ENCODE results near the gene C1orf159.

Gene C1orf159

GRCh38 chr1:1157914-1158710, 42.2 kb upstream of the C1orf159 start:
- Histone ChIP-seq H3K4me3 (ENCODE audit: low read depth in 1 of 2, low read length in 2 of 2) (no peak overlapping the region), H2AFZ (ENCODE audit: low read depth, low read length) (no peak overlapping the region), H3K36me3 (ENCODE audit: insufficient read depth, low read length) (no peaks in the 10 kb centered on the region), H3K9ac (ENCODE audit: low read depth, low read length) (no peak overlapping the region), H3K27ac (ENCODE audit: low read length) (no peak overlapping the region), H3K4me1 (ENCODE audit: insufficient read depth, low read length) (no peaks in the 10 kb centered on the region), H3K27me3 (ENCODE audit: insufficient read depth, low read length, poor library complexity) (no peaks in the 10 kb centered on the region), H4K20me1 (ENCODE audit: insufficient read depth, low read length) (no peaks in the 10 kb centered on the region), H3K4me2 (ENCODE audit: insufficient read depth, low read length) (no peak overlapping the region), H3K9me3 (ENCODE audit: insufficient read depth, low read length, severe bottlenecking) (peaks cover 1% of the 10 kb centered on the region), H3K79me2 (ENCODE audit: insufficient read depth, low read length) (no peaks in the 10 kb centered on the region)
- TF ChIP-seq CTCF (IDR thresholded peaks at IDR 0.05; ENCODE audit: borderline replicate concordance, extremely low read depth, low read length, poor library complexity, severe bottlenecking) (no peak), EZH2 (IDR thresholded peaks at IDR 0.05; ENCODE audit: borderline replicate concordance, low read depth, low read length, severe bottlenecking) (no peak)
- ATAC-seq (ENCODE audit: insufficient read depth, low read depth) (no peak), DNase-seq (no peak)

GRCh38 chr1:1157426-1157913, 41.6 kb upstream of the C1orf159 start:
- DNase-seq (no peak), ATAC-seq (ENCODE audit: insufficient read depth, low read depth) (no peak)
- no peak overlapping the region for H2AFZ ChIP-seq (ENCODE audit: low read depth, low read length)
- no peak overlapping the region for H3K9ac ChIP-seq (ENCODE audit: low read depth, low read length)
- no peaks in the 10 kb centered on the region for H3K36me3 ChIP-seq (ENCODE audit: insufficient read depth, low read length)
- H4K20me1 ChIP-seq (ENCODE audit: insufficient read depth, low read length), result no peaks in the 10 kb centered on the region
- H3K9me3 ChIP-seq (ENCODE audit: insufficient read depth, low read length, severe bottlenecking), result peaks cover 5% of the 10 kb centered on the region
- no peak overlapping the region for H3K27ac ChIP-seq (ENCODE audit: low read length)
- TF ChIP-seq EZH2 (IDR thresholded peaks at IDR 0.05; ENCODE audit: borderline replicate concordance, low read depth, low read length, severe bottlenecking), result no peak
- no peak for TF ChIP-seq CTCF (IDR thresholded peaks at IDR 0.05; ENCODE audit: borderline replicate concordance, extremely low read depth, low read length, poor library complexity, severe bottlenecking)
- H3K4me3 ChIP-seq (ENCODE audit: low read depth in 1 of 2, low read length in 2 of 2), result no peak overlapping the region
- no peak overlapping the region for H3K4me2 ChIP-seq (ENCODE audit: insufficient read depth, low read length)
- no peaks in the 10 kb centered on the region for H3K4me1 ChIP-seq (ENCODE audit: insufficient read depth, low read length)
- no peaks in the 10 kb centered on the region for H3K79me2 ChIP-seq (ENCODE audit: insufficient read depth, low read length)
- H3K27me3 ChIP-seq (ENCODE audit: insufficient read depth, low read length, poor library complexity), result no peaks in the 10 kb centered on the region

- Histone ChIP-seq H3K4me3 (ENCODE audit: low read depth in 1 of 2, low read length in 2 of 2) (no peak overlapping the region), H3K36me3 (ENCODE audit: insufficient read depth, low read length) (no peaks in the 10 kb centered on the region), H3K4me1 (ENCODE audit: insufficient read depth, low read length) (no peaks in the 10 kb centered on the region), H4K20me1 (ENCODE audit: insufficient read depth, low read length) (no peaks in the 10 kb centered on the region), H3K27me3 (ENCODE audit: insufficient read depth, low read length, poor library complexity) (no peaks in the 10 kb centered on the region), H3K9me3 (ENCODE audit: insufficient read depth, low read length, severe bottlenecking) (peaks cover 5% of the 10 kb centered on the region), H2AFZ (ENCODE audit: low read depth, low read length) (no peak overlapping the region), H3K4me2 (ENCODE audit: insufficient read depth, low read length) (no peak overlapping the region), H3K79me2 (ENCODE audit: insufficient read depth, low read length) (no peaks in the 10 kb centered on the region), H3K27ac (ENCODE audit: low read length) (no peak overlapping the region), H3K9ac (ENCODE audit: low read depth, low read length) (no peak overlapping the region)
- no peak for DNase-seq
- ATAC-seq (ENCODE audit: insufficient read depth, low read depth), result no peak
- TF ChIP-seq CTCF (IDR thresholded peaks at IDR 0.05; ENCODE audit: borderline replicate concordance, extremely low read depth, low read length, poor library complexity, severe bottlenecking), result no peak
- no peak for TF ChIP-seq EZH2 (IDR thresholded peaks at IDR 0.05; ENCODE audit: borderline replicate concordance, low read depth, low read length, severe bottlenecking)
These were observed 41.1 kb upstream of the C1orf159 start for GRCh38 chr1:1157033-1157365.

All from DND-41 (cell line).